Fibroblast of skin of back (primary cell): Measurements from ENCODE around the gene RIT2.

ENCODE experiments used
- DNase-seq: peaks from one replicate; pipeline ENCODE4 v3.0.0-alpha.2; 2013

RIT2 gene

DNA sequence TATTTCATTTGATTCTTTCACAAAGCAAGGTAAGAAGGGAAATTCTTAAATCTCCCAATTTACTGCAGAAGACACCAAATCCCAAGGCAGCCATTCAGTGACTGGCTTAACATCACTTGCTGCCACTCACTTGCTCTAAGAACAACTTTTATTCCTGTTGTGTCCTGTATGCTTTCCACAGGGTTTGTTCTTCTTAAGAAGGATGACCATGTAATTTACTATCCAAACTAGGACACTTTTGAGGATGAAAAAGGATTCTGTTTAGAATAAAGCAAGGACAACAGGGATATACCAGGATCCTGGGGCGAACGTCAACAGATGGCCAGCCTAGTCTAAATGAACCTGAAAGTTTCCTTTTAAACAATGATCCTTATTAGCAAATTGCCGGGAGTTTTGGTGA lies 34.8 kb downstream of the RIT2 start:
- no peak for DNase-seq

DNA sequence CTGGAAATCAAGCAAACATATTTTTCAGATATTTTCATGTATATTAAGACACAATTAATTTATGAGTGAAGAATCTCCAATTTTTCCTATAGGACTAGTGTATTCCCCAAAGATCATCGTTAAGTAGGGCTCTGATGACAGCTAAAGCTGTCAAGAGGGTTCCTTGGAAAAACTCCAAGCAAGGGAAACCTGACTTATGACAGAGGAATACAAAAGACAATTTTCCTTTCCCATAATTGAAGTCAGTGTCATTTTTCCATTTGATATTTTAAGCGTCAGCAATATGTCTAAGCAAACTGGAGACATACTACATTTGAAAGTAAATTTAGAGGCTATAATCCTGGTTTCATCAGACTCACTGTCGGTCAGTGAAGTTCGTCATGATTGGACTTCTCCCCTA lies 36.1 kb downstream of the RIT2 start:
- no peak for DNase-seq

GRCh38 chr18:43078478-43079092 lies 36.9 kb downstream of the RIT2 start:
- DNase-seq = no peak

DNA sequence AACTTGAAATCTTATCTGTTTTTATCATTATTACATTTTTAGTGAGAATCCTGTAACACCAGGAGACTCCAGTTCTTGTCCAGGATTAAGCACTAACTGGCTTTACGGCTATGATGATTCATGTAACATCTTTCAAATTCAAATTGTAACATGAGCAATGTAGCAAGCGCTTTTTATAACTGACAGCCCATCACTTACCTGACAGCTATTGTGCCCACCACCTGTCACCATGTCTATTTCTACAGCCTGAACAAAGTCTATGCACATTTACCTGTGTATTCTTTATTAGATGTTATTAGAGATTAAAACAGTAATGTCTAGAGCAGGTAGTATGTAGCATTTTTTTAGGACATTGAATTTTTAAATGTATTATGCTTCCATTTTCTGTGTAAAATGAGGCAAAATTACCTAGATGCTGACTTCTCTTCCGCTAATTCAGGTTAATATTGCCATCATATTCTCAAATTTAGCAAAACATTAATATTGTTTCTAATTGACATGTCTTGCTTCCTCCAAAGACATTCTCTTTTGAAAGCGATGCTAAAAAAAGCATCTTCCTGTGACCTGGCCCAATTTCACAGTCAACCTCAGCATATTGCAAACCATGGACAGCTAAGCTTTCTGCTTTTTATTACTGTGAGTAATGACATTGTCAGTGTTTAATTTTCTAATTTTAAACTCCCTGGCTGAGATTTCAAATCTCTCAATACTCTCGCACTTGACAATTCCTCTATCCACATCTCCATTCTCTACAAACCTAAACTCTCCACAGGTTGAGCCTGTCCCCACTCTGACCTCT lies 37.8 kb downstream of the RIT2 start:
- DNase-seq = no peak

- no peak for DNase-seq
These were observed 41.7 kb downstream of the RIT2 start for GRCh38 chr18:43073771-43074170.

GRCh38 chr18:43068781-43069180 lies 46.7 kb downstream of the RIT2 start:
- DNase-seq = no peak

DNA sequence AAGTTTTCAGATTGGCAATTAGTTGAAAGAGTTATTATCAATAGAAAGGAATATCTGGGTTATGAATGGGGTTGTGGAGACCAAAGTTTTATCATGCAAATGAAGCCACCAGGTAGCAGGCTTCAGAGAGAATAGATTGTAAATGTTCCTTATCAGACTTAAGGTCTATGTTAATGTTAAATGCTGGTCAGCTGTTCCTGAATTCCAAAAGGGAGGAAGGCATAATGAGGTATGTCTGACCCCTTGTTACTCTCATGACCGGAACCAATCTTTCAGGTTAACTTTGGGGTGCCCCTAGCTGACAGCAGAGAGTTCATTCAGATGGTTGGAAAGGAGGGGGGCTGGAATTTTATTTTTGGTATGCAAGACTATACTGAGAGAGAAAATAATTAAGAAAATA lies 47.9 kb downstream of the RIT2 start:
- DNase-seq = no peak

DNA sequence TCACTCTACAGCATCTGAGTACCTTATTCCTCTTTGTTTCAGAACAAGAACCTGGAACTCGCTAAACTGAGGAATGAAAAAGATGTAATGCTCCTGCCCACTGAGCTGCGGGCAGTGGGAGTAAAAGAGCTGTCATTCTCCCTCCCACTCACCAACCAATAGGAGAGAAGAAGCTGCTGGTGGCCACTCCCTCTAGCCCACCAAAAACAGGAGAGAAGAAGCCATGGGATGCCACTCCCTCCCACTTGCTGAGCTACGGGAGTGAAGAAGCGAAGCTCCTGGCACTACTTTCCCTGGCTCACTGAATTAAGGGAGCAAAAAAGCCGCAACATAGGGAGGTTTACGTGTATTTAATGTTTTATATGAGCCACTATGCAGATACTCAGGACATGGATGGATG lies 53.7 kb downstream of the RIT2 start:
- no peak for DNase-seq

- DNase-seq = no peak
These were observed 54.2 kb downstream of the RIT2 start for GRCh38 chr18:43061318-43061717.

DNA sequence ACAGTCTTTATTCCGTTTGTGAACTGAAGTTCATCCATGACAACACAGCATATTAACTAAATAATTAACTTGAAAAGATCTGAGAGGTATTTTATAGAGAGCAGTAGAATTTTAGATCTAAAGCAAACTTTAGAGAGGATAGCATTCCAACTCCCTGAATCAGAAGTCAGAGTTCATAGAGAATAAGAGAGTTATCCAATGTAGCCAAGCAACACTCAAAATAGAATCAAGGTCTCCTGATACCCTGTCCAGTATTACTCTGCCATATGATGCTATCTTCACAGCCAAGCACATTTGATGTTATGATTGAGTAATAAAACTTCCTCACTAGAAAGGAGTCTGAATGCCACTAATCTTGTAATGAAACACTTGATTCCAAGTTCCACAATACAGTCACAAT lies 55.5 kb downstream of the RIT2 start:
- no peak for DNase-seq

DNA sequence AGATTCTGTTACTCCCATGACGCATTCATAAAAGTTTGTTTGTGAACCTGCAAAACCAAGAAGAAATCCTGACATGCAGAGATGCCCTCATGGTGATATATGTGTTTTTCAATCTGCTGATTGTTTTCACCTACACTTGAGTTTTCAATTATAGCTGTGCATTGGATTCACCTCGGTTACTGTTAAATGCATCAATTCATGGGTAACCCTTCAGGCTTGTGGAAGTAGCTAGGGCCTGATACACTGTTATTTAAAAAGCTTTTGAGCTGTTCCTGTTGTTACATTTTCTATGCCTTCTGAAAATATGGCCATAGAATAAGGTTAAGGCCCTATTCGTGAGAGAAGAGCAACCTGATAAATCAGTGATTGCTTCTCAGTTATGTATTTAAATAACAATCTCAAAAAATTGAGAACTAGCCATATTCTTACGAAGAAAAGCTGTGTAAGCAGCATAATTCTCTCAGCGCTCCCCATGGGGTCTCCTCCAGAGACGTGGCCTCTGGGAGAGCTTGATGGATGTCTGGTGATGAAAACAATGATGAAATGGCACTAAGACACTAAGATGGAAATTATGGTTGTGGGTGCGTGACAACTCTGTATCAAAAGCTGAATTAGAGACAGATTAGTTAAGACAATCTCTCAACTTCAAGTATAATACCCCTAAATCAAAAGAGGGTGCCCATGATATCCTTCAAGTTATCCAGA lies 60.5 kb downstream of the RIT2 start:
- no peak for DNase-seq

GRCh38 chr18:43049021-43049420 lies 66.5 kb downstream of the RIT2 start:
- DNase-seq = peak; percentile 20

DNA sequence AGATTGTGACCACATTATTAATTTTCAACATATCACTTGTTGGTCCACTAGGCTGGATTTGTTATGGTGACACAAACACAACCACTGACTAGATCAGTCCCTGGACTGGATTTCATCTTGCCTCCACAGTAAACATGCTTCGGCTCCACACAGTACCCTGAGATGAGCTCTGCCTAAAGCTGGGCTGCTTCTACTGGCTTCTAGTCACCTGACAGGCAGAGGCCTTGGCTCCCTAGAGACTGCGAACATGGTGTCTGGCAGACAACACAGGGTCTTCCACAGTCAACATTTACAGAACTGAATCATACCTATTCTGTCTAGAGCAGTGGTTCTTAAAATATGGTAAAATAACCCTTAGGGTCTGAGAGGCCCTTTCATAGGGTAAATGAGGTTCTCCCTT lies 69.2 kb downstream of the RIT2 start:
- DNase-seq = no peak

GRCh38 chr18:43043626-43044025 lies 71.9 kb downstream of the RIT2 start:
- no peak for DNase-seq

DNA sequence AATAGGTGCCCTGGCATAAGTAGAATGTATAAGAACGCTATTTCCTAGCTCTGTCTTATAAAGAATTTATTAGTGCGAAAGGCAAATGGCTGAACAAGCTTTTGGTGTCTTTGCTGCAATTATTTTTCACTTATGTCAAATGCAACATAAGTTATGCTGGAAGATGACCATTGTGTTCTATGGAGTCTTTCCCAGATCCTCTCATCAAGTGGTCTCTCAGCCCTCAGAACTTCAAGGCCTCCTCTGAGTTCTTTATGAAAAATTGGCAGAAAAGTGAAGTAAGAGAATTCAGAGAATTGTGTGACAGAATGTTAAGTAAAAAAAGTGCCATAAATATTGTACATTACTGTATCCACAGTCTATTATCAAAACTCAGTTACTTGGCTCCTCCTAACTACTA lies 75.2 kb downstream of the RIT2 start:
- DNase-seq = no peak

DNA sequence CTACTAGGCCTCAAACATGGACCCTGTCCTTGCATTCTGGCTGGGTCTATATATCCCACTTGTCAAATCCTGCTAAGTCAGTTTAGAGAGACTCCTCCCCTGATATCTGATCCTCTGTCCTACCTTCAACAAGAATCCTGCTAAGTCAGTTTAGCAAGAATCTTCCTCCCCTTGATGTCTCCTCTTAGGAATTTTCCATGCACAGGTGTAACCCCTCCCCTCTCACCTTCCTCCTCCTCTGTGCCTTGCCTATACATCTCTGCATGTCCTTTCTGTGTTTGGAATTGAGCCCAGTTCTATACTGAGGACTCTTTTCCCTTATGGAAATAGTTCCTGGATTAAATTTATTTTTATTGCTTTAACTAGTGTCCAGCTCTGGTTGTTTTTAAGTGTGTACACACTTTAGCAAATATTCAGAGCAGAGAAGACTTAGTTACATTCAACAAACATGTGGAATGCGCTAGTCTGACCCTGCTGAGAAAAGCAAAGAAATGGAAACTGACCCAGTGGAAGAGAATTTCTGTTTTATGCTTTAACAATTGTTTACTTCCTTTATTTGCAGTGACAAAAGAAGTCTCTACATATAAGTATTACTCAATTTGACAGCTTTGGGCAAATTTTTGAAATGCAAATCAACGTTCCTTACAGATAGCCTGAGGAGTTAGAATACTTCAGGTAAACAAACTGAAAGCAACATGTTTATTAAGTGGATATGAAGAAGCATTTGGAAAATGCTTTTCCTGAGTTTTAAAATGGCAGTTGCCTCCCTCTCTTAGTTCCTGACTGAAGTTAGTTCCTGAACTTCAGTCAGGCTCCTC lies 80.6 kb downstream of the RIT2 start:
- no peak for DNase-seq

DNA sequence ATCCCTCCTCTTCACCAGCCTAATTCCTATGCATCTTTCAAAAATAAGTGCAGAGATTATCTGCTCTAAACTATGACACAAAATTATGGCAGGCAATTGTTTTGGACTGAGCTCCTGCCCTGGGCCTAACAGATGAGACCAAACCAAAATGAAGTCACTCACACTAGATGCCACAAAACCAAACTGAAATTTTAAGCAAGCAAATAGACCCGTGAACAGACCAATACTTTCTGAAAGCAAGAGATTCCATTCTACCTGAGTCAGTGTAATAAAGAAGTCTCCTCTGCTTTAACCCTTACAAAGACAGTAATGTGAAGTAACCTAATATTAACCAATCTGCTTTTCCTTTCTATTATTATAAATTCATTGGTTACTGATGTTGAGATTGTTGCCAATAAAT lies 84.3 kb downstream of the RIT2 start:
- no peak for DNase-seq

DNA sequence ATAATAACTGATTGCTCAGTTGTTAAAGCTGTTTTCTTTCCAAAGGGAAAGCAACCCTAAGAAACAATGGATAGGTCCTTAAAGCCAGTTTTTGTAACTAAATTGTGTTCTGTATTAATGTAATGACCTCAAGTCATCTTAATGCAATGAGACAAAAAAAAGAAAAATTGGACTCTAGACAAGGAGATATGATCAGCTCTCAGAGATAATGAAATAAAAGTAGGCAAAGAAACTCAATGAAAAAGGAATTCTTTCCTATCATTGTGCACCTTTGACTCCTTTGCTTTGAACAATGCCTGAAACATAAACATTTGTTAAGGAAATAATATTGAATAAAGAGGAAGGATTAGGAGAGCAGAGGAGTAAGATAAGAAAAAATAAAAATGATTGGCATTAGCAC lies 86.1 kb downstream of the RIT2 start:
- DNase-seq = no peak

DNA sequence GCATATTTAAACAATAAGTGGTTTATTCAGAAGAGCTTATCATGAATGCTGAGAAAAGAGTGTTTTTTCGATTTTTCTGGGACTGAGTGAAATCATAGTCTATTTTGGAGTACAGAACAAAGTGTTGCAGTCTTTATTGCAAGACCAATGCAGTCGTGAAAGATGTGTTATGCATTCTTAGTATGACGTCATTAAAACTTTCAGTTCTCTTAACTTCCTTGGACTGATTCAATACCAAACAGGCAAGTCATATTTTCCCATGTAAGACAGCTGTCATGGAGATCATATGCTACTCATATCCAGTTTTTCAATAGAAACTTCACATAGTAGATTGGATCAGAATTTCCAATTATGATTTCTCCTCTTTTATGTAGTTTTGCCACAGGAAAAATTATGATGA lies 92.6 kb downstream of the RIT2 start:
- DNase-seq = no peak

GRCh38 chr18:43017622-43018021 lies 97.9 kb downstream of the RIT2 start:
- no peak for DNase-seq

DNA sequence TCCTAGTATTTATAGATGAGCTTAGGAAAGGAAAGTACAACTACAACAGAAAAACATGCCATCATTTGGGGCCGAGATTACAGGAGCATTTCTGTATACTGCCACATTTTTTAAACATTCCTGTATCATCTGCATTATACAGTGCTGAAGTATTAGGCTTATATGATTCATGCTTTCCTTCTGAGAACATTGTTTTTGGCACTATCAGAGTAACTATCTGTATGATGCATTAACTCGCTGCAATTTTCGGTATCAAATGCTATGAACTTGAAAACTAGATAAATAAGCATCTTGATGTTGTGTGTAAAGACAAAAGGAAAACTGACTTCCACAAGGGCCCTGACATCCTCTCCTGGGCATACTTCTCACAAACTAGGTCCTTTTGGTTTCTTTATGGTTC lies 102.0 kb downstream of the RIT2 start:
- peak; percentile 17 for DNase-seq

DNA sequence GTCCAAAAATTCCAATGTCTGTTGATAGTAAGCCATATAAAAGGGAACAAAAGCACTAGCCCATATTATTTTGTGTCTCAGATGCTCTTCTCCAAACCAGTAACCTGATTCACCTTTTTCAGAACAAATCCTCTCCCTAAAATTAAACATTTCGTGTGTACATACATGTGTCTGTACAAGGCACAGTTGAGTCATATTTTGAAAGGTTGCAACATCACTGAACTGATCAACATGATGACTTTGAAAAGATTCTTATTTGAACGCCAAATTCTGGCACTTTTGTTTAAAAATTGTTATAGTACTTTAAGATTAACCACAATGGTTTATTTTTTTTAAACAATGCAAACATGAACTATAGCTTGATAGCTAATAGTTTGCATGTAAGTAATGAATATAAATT lies 102.5 kb downstream of the RIT2 start:
- DNase-seq = no peak

DNA sequence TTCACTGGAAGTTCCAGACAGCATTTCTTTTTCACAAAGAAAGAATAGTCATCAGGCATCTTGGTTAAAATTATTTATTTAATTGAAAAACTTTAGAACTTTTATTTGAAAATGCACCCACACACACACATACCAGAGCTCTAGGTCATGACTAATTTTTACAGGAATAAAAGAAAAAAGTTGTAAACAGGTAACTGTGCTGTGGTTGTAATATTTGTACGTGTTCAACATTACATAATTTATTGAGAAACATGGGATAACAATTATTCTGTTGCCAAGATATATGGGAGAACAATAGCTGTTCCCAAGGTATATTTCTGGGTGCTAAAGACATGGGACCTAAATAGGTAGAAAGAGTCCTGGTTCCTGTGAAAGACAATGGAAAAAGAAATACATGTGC lies 104.9 kb downstream of the RIT2 start:
- DNase-seq = no peak
